PC-3 (cell line): ENCODE measurements around the gene MMRN1.

Experiments
- EZH2 ChIP-seq: fragments of 300-600 bp; sonication (generic); IDR thresholded peaks from one replicate; pipeline ENCODE4 v1.6.1; 2017; ENCODE audit warnings: antibody characterized with exemption, mild to moderate bottlenecking, low read length; ENCODE audit not compliant: unreplicated experiment
- EZH2phosphoT487 ChIP-seq: fragments of 300-600 bp; sonication (generic); IDR thresholded peaks from 2 replicates; pipeline ENCODE4 v1.6.1; 2018; ENCODE audit warnings: mild to moderate bottlenecking, antibody characterized with exemption, low read length, borderline replicate concordance
- TF ChIP-seq, protein P1 (sequence below): fragments of 300-600 bp; sonication (generic); conservative IDR thresholded peaks from 2 replicates; pipeline ENCODE4 v1.5.1; 2017; ENCODE audit warnings: antibody characterized with exemption, low read depth, mild to moderate bottlenecking, low read length

DNA sequence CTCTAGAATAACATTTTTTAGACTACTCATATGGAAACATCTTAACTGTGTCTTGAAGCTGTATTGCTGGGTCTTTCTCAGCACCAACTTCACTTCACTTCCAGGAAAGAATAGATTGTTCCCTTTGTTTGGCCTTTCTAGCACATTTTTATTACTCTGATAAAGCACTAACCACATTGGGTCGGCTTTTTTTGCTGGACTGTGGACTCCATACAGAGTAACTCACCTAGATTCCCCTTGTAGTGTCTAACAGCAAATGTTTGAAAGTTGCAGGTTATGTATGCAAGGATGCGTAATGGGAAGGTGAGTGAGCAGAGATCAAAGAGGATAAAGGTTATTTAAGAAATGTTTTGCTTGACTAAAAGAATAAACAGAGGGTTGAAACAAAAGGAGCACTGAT, 101.2 kb downstream of the MMRN1 start:
- TF ChIP-seq, protein P1, sequence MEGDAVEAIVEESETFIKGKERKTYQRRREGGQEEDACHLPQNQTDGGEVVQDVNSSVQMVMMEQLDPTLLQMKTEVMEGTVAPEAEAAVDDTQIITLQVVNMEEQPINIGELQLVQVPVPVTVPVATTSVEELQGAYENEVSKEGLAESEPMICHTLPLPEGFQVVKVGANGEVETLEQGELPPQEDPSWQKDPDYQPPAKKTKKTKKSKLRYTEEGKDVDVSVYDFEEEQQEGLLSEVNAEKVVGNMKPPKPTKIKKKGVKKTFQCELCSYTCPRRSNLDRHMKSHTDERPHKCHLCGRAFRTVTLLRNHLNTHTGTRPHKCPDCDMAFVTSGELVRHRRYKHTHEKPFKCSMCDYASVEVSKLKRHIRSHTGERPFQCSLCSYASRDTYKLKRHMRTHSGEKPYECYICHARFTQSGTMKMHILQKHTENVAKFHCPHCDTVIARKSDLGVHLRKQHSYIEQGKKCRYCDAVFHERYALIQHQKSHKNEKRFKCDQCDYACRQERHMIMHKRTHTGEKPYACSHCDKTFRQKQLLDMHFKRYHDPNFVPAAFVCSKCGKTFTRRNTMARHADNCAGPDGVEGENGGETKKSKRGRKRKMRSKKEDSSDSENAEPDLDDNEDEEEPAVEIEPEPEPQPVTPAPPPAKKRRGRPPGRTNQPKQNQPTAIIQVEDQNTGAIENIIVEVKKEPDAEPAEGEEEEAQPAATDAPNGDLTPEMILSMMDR, result no peak
- TF ChIP-seq EZH2, result no peak
- no peak for TF ChIP-seq EZH2phosphoT487
